ENCODE data around the gene PARD3. TPM values are rescaled to one million over a fixed set of nuclear protein-coding genes. Genes with fewer than 3 reads are reported as not detected.

Gene PARD3
- total and polyA plus RNA-seq, 7 donors = 20.2 to 84.4 (median 53.4) TPM

DNA sequence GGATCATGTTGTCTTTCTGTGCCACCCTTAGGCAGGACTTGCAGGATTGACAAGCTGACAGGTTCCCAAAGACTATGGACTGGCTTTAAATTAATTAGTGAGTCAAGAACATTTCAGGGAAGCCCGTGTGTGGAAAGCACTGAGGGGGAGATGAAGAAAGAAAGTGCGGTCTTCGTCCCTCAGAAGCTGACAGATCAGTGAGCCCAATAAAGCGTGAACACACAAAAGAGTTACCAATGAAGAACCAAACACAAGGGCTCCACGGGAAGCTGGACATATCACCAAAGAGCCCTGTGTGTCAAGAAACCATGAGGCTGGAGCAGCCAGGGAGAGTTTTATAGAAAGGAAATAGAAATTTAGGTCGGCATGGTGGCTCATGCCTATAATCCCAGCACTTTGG, 725.8 kb downstream of the PARD3 start:
- Histone ChIP-seq H3K4me1 (no peaks in the 10 kb centered on the region), H3K27ac (no peak overlapping the region), H3K27me3 (ENCODE audit: insufficient read depth in 3 of 3, low read length in 2 of 3) (no peaks in the 10 kb centered on the region), H3K9me3 (no peaks in the 10 kb centered on the region), H3K4me3 (no peak overlapping the region), H3K36me3 (ENCODE audit: insufficient read depth in 1 of 2, low read depth in 1 of 2) (no peaks in the 10 kb centered on the region)
- TF ChIP-seq, protein P1, sequence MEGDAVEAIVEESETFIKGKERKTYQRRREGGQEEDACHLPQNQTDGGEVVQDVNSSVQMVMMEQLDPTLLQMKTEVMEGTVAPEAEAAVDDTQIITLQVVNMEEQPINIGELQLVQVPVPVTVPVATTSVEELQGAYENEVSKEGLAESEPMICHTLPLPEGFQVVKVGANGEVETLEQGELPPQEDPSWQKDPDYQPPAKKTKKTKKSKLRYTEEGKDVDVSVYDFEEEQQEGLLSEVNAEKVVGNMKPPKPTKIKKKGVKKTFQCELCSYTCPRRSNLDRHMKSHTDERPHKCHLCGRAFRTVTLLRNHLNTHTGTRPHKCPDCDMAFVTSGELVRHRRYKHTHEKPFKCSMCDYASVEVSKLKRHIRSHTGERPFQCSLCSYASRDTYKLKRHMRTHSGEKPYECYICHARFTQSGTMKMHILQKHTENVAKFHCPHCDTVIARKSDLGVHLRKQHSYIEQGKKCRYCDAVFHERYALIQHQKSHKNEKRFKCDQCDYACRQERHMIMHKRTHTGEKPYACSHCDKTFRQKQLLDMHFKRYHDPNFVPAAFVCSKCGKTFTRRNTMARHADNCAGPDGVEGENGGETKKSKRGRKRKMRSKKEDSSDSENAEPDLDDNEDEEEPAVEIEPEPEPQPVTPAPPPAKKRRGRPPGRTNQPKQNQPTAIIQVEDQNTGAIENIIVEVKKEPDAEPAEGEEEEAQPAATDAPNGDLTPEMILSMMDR (IDR thresholded peaks at IDR 0.05) = no peak
- ATAC-seq = no peak
- intact Hi-C loops (cut with DNase I) = no loop called here
- no peak for DNase-seq
- WGBS, 3 donors = 89 to 96% (median 90%) methylated on average over 6 of the region's 6 CpGs

GRCh38 chr10:34088208-34088794, 726.8 kb downstream of the PARD3 start:
- TF ChIP-seq, protein P1 (IDR thresholded peaks at IDR 0.05) = no peak
- WGBS, 3 donors = 93 to 97% (median 94%) methylated on average over 9 of the region's 9 CpGs
- intact Hi-C loops (cut with DNase I) = no loop called here
- H3K4me3 ChIP-seq = no peak overlapping the region
- H3K36me3 ChIP-seq (ENCODE audit: insufficient read depth in 1 of 2, low read depth in 1 of 2) = no peaks in the 10 kb centered on the region
- H3K9me3 ChIP-seq = peaks cover 6% of the 10 kb centered on the region
- ATAC-seq (no peak), DNase-seq (no peak)
- peaks cover 0 to 2% (median 0%) of the 10 kb centered on the region in 3 donors for H3K27me3 ChIP-seq (ENCODE audit: insufficient read depth in 3 of 3, low read length in 2 of 3)
- no peaks in the 10 kb centered on the region for H3K4me1 ChIP-seq
- no peak overlapping the region for H3K27ac ChIP-seq

DNA sequence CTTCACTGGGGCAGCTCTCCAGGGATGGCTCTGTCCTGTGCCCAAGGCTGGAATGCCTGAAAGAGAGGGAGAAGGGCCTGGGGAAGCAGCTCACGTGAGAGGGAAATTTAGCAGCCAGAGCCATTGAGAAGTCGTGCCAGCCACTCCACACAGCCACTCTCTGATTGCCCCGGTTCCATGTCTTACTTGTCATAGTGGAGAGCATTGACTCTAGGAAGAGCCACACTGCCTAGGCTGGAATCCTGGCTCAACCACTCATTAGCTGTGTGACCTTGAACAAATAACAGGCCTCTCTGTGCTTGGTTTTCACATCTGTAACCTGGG, 728.0 kb downstream of the PARD3 start:
- Histone ChIP-seq H3K4me3 (no peak overlapping the region), H3K27ac (no peak overlapping the region), H3K27me3 (ENCODE audit: insufficient read depth in 3 of 3, low read length in 2 of 3) (peaks cover 0 to 2% (median 0%) of the 10 kb centered on the region in 3 donors), H3K36me3 (ENCODE audit: insufficient read depth in 1 of 2, low read depth in 1 of 2) (no peaks in the 10 kb centered on the region), H3K4me1 (no peaks in the 10 kb centered on the region), H3K9me3 (peaks cover 12% of the 10 kb centered on the region)
- ATAC-seq (no peak), DNase-seq (no peak)
- 77 to 80% (median 79%) methylated on average over 3 of the region's 3 CpGs for WGBS, 3 donors
- TF ChIP-seq, protein P1 (IDR thresholded peaks at IDR 0.05) = no peak
- intact Hi-C loops (cut with DNase I) = no loop called here

DNA sequence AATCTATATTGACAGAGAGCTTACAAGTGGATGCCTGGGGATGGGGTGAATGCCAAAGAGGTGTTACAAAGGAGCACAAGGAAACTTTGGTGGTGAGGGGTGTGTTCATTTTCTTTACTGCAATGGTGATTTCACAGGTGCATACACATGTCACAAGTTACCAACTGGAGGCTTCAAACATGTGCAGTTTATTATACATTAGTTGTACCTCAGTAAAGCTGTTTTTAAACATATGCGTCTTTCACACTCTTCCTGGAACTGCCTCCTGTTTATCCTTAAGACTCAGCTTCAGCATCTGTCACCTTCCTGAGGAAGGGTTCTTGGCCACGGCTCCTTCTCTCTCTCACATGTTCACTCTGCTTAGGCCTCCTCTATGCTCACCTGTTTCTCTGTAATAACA, 731.5 kb downstream of the PARD3 start:
- ATAC-seq = no peak
- no peak overlapping the region for H3K4me3 ChIP-seq
- TF ChIP-seq, protein P1 (IDR thresholded peaks at IDR 0.05) = no peak
- 92 to 98% (median 93%) methylated on average over 2 of the region's 2 CpGs for WGBS, 3 donors
- peaks cover 12% of the 10 kb centered on the region for H3K9me3 ChIP-seq
- no peak for DNase-seq
- no peak overlapping the region for H3K27ac ChIP-seq
- H3K36me3 ChIP-seq (ENCODE audit: insufficient read depth in 1 of 2, low read depth in 1 of 2) = no peaks in the 10 kb centered on the region
- intact Hi-C loops (cut with DNase I) = no loop called here
- H3K27me3 ChIP-seq (ENCODE audit: insufficient read depth in 3 of 3, low read length in 2 of 3) = peaks cover 0 to 4% (median 0%) of the 10 kb centered on the region in 3 donors
- no peaks in the 10 kb centered on the region for H3K4me1 ChIP-seq

DNA sequence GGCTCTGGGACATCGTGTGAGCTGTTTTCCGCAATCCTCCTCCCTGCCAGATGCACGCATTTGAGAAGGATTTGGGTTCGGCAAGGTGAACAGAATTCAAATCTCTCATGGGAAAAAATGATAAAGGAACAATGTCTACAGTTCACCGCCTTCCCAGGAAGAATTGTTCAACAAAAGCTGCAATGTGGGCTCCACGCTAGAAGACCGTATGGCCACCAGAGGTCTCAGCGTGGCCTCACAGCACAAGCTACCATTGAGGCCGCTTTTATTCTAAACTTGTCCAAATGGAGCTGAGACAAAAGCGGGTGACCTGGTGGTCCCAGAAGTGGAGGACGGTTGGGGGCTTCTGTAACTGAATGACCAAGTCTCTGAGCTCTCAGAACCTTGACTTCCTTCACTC, 733.1 kb downstream of the PARD3 start:
- H3K4me1 ChIP-seq = no peaks in the 10 kb centered on the region
- WGBS, 3 donors = 89 to 90% (median 89%) methylated on average over 11 of the region's 11 CpGs
- no peak overlapping the region for H3K27ac ChIP-seq
- peaks cover 0 to 4% (median 0%) of the 10 kb centered on the region in 3 donors for H3K27me3 ChIP-seq (ENCODE audit: insufficient read depth in 3 of 3, low read length in 2 of 3)
- TF ChIP-seq, protein P1 (IDR thresholded peaks at IDR 0.05) = no peak
- H3K36me3 ChIP-seq (ENCODE audit: insufficient read depth in 1 of 2, low read depth in 1 of 2) = no peaks in the 10 kb centered on the region
- no peak for ATAC-seq
- no peak for DNase-seq
- H3K4me3 ChIP-seq = no peak overlapping the region
- intact Hi-C loops (cut with DNase I) = no loop called here
- H3K9me3 ChIP-seq = peaks cover 12% of the 10 kb centered on the region
